Measurements from ENCODE around the gene XK.
"Not testable (repeated sequence)": the region's sequence is repeated elsewhere in the genome, so short reads cannot be mapped to it uniquely, and the experiment has no call there.

Gene XK, protein sequence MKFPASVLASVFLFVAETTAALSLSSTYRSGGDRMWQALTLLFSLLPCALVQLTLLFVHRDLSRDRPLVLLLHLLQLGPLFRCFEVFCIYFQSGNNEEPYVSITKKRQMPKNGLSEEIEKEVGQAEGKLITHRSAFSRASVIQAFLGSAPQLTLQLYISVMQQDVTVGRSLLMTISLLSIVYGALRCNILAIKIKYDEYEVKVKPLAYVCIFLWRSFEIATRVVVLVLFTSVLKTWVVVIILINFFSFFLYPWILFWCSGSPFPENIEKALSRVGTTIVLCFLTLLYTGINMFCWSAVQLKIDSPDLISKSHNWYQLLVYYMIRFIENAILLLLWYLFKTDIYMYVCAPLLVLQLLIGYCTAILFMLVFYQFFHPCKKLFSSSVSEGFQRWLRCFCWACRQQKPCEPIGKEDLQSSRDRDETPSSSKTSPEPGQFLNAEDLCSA

GRCh38 chrX:37685381-37686359 lies at the start of gene XK:
Gene XK, plus strand, starts transcription at chrX:37685791. Its CDS starts 171 bp downstream, at chrX:37685962.
- no peak for DNase-seq (ENCODE audit: low spot score)

DNA sequence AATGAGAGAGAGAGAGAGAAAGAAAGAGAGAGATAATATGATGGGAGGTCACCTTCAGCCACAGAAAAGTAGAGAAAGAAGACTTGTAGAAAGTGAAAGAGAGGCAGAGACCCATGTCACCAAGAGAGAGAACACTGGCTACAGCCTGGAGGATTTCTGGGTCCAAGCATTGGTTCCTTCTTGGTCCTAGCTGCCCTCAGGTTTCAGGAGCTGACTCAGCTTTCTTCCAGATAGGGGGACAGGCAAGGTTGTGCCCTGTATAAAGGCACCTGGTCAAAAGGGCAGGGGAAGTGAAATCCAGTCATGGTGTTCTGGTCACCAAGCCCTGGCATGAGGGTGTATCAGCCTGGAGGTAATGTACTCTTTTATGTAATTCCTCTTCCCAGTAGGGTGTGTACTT lies 47.5 kb upstream of the XK start:
- DNase-seq (ENCODE audit: low spot score), result no peak

DNA sequence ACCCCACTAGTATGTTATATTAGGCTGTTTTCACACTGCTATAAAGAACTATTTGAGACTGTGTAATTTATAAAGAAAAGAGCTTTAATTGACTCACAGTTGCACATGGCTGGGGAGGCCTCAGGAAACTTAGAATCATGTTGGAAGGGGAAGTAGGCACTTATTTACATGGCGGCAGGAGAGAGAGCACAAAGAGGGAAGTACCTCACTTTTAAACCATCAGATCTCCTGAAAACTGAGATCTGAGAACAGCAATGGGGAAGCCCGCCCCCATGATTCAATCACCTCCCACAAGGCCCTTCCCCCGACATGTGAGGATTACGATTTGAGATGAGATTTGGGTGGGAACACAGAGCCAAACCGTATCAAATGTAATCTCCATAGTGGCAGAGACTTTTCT lies 45.4 kb upstream of the XK start:
- DNase-seq (ENCODE audit: low spot score), result no peak

DNA sequence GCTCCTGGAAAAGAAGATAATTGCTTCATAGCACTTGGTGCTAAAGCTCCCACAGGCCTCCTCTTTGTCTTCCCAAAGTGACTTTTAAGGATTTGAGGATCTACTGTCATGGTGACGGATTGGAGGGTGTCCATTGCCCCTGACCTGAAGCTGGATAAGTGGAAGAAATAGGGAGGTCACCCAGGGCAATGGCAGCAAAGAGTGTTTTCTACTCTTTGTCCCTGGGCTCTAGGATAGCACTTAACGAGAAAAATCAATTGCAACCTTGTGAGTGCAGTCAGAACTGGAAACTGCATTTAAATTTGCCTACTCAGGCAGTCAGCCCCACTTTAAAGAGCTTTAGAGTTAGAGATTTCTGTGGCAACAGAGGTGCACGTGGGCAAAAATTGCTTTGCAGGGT lies 43.7 kb upstream of the XK start:
- no peak for DNase-seq (ENCODE audit: low spot score)

DNA sequence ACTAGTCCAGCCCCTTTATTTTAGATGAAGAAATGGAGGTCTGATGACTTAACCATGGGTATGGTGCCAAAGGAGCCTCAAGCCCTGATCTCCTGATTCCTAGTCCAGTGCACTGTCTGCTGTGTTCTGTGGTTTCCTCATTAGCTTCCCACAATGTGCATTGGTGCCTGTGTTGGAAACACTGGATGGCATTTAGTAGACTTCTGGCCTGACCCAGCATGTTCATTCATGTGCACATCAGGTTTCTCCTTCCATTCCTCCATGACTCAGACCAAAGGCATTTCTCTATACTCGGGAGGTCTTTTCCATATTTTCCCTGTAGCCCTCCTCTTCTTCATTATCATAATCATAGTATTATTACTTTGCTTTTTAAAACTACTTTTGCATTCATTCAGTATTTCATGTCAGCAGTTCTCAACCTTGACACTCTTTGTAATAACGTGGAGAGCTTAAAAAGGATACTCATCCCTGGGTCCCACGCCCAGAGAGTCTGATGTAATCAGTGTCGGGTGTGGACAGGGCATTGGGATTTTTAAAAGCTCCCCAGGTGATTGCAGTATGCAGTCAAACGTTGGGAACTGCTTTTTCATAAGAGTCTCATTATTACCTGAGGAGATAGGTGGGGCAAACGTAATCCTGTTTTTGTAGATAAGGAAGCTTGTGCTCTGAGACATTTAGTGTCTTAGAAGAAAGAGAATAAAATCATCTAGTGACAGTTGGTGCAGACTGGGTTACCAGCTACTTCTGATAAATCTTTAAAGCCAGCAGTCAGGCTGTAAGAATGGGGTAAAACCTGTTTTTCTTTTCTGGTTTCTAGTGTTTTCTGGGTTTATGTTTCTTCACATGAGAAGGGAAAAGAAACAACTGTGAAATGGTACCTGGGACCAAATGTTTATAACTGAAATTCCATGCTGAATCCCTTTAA lies 40.9 kb upstream of the XK start:
- DNase-seq (ENCODE audit: low spot score), result no peak

DNA sequence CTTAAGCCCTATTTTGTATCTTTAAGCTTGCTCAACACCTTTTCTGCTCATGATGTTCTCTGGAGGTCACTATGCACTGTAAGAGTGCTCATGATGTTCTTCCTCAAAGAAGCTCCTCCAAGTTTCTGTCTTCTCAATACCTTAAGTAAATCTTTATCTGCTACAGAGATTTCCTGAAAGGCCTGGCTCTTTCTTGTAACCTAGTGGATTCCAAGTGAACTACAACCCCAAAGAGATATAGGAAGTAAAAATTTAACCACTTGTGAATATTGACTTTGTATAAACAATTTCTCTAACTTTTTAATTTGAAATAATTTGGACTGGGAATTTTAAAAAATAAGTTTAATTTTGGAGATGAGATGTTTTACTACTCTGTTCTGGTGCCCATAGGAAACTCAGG lies 39.3 kb upstream of the XK start:
- no peak for DNase-seq (ENCODE audit: low spot score)

- DNase-seq (ENCODE audit: low spot score), result not testable (repeated sequence)
These were observed 34.7 kb upstream of the XK start for GRCh38 chrX:37650879-37651278.

GRCh38 chrX:37651921-37652452 lies 33.6 kb upstream of the XK start:
- no peak for DNase-seq (ENCODE audit: low spot score)

DNA sequence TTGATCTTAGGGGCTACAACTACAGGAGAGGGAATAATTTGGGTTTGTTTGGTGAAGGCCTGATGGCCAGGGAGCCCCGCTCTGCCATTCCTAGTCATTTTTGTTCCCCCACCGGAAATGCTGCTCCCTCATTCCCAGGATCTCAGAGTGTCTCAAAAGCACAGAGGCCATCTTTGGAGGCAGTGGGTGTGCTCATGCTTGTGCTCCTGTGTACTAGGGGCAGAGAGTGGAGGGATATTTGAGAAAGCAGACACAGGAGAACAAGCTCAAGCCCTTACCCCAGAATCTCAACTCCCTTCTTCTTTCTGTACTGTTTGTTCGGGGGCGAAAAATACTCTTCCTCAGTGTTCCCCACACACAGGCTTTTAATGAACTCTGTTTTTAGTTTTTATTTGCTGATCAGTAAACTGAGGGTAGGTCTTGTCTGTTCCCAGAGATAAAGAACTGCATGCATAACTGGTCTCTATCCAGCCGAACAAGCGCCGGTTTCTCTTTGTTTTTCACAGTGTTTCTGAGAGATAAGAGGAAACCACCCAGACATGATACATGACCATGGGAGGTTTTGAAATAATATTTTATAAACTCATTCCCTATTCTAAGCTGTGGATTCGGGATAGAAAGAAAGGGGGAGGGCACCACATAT lies 32.9 kb upstream of the XK start:
- DNase-seq (ENCODE audit: low spot score), result no peak

DNA sequence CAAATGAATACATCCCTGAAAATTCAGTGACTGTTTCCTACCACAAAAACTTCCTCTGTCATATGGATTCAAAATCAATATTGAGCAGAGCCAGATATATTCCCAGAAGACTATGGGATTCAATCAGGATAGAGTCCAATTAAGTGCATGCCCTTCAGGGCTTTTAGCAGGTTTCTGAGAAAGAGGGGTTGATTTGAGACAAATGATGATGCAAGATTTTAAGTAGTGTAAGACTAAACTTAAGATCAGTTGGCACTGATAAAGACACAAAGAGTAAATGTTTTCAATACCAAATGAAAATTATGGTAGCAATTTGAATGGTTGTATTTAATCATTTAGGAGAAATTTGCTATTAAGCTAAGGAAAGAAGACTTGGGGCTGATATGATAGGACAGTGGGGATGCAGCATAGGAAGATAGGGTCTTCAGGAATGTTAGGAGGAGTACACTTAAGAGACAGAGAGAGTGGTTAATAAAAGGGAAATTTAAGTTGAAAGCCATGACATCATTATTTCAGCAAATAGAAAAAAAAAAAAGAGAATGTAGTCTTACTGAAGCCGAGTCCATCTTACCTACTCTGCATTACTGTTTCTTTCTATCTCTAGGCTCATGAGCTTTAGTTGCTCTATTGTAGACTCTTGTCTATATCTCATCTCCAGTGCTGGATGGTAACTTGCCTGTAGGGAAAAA lies 32.0 kb upstream of the XK start:
- no peak for DNase-seq (ENCODE audit: low spot score)

DNA sequence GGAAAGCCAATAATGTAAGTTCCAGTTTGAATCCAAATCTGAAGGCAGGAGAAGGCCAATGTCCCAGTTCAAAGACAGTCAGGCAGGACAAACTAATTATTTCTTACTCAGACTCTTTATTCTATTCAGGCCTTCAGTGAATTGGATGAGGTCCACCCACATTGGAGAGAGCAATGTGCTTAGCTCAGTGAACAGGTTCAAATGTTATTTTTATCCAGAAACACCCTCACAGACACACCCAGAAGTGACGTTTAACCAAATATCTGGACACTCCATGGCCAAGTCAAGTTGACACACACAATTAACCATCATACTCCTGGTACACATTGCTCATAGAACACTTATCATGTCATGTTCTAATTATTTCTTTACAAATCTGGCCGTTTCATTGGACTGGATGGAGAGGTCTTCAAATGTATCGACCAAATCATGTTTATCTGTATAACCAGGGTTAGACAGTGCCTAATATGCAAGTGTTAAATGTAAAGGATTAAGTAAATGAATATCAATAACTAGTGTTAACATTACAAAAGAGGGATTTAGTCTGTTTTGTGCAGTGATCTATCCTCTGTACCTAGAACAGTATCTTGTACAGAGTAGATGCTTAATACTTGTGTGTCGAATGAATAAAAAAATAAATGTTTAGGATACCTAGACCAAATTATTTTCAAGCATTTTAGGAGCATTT lies 27.1 kb upstream of the XK start:
- DNase-seq (ENCODE audit: low spot score), result no peak

GRCh38 chrX:37659047-37659446 lies 26.5 kb upstream of the XK start:
- no peak for DNase-seq (ENCODE audit: low spot score)

DNA sequence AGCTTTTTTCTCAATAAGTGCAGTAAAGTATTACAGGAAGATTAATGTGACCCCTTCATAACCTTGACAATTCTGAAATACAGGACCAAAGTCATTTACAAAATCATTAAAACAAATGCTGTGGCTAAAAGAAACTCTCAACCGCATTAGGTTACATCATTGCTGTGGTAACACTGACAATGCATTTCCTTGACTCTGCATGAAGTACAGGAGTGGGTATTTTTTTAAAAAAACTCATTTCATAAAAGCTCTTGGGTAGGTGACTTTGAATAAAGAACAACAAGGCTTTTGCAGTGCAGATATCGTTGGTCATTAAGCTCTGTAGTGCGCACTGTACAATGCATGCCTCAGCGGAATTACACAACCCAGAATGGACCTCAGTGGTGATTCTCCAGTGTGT lies 23.4 kb upstream of the XK start:
- DNase-seq (ENCODE audit: low spot score), result no peak

GRCh38 chrX:37666516-37666915 lies 19.1 kb upstream of the XK start:
- DNase-seq (ENCODE audit: low spot score), result no peak

DNA sequence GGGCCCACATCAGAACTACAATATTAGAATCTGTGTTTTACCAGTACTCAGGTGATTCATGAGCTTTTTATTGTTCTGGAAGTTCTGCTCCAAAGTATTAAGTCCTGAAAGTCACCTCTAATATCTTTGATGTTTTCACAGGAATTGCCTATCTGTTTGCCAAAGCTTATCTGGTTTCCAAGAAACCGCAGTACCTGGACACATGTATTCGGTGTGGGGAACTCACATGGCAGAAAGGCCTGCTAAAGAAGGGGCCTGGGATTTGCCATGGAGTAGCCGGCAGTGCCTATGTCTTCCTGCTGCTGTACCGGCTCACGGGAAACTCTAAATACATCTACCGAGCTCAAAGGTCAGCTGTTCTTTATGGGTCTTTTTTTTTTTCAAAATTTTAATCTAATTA lies 18.4 kb upstream of the XK start:
- no peak for DNase-seq (ENCODE audit: low spot score)

GRCh38 chrX:37672563-37672962 lies 13.0 kb upstream of the XK start:
- no peak for DNase-seq (ENCODE audit: low spot score)

- no peak for DNase-seq (ENCODE audit: low spot score)
These were observed 8.8 kb upstream of the XK start for GRCh38 chrX:37676811-37677210.

DNA sequence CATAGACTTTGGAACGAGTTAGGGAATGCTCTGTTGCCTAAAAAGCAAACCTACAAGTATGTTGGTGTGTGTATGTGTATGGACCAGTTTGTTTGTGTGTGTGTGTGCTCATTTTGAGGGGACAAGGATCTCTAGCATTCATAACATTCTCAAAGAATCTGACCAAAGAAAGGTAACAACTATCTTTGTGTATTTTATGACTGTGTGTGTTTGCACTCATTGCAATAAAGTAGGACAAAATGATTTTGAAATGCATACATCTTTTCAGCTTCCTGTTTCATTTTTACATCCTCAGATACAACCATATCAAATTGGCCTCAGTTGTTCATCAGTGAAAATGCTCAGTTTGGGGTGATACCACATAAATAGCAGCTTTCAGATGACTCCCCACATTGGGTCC lies 8.3 kb upstream of the XK start:
- DNase-seq (ENCODE audit: low spot score), result no peak

- DNase-seq (ENCODE audit: low spot score), result no peak
These were observed 7.8 kb upstream of the XK start for GRCh38 chrX:37677765-37678164.

- no peak for DNase-seq (ENCODE audit: low spot score)
These were observed 7.0 kb upstream of the XK start for GRCh38 chrX:37678574-37678973.
